CD14-positive monocyte (primary cell): ENCODE results near the gene RARB. TPM values are rescaled to one million over a fixed set of nuclear protein-coding genes. Genes with fewer than 3 reads are reported as not detected.

Experiments
- DNase-seq, 3 donors: peaks; one replicate each; pipeline ENCODE4 v3.0.0-alpha.2; 2011 to 2022
- H2AFZ ChIP-seq: 2 replicates; pipeline ENCODE4 v1.6.0; 2012; ENCODE audit warnings: mild to moderate bottlenecking, low read depth, low read length, inconsistent platforms; ENCODE audit not compliant: insufficient read depth, poor library complexity, severe bottlenecking
- H3K27ac ChIP-seq, 2 donors: 1 replicate in 1 of 2; 2 replicates in 1 of 2; pipeline ENCODE4 v1.5.1; 2012 to 2013; ENCODE audit warnings: low read length in 2 of 2, control low read depth in 1 of 2, inconsistent platforms in 1 of 2, low read depth in 1 of 2, mild to moderate bottlenecking in 1 of 2
- H3K27me3 ChIP-seq, 2 donors: one replicate each; pipeline versions ENCODE4 v1.6.0 to v1.6.1; 2011 to 2013; ENCODE audit warnings: low read length in 2 of 2; ENCODE audit not compliant: control insufficient read depth in 2 of 2, insufficient read depth in 2 of 2
- H3K36me3 ChIP-seq, 2 donors: replicated peaks in 1 of 2; 1 replicate in 1 of 2; 2 replicates in 1 of 2; pipeline versions ENCODE4 v1.5.1 to v1.6.1; 2012 to 2013; ENCODE audit warnings: low read length in 2 of 2, control low read depth in 1 of 2, inconsistent platforms in 1 of 2, mild to moderate bottlenecking in 1 of 2; ENCODE audit not compliant: insufficient read depth in 2 of 2, control insufficient read depth in 1 of 2
- H3K4me1 ChIP-seq, 2 donors: 1 replicate in 1 of 2; 2 replicates in 1 of 2; pipeline versions ENCODE4 v1.5.1 to v1.6.1; 2012 to 2013; ENCODE audit warnings: low read length in 2 of 2, control low read depth in 1 of 2, inconsistent platforms in 1 of 2, mild to moderate bottlenecking in 1 of 2, moderate library complexity in 1 of 2; ENCODE audit not compliant: insufficient read depth in 2 of 2, control insufficient read depth in 1 of 2
- H3K4me2 ChIP-seq: replicated peaks from 2 replicates; pipeline ENCODE3; 2012; ENCODE audit warnings: low read length, moderate library complexity, mild to moderate bottlenecking; ENCODE audit not compliant: poor library complexity, severe bottlenecking; ENCODE audit errors: extremely low read depth
- H3K4me3 ChIP-seq, 3 experiments: fragments of 200-600 bp in 1 of 3; sonication (generic) in 1 of 3; replicated peaks in 1 of 3; 1 replicate in 2 of 3; 2 replicates in 1 of 3; pipeline ENCODE4 v1.5.1; 2011 to 2013; ENCODE audit warnings: low read length in 3 of 3, mild to moderate bottlenecking in 3 of 3, control low read depth in 2 of 3, low read depth in 2 of 3, inconsistent platforms in 1 of 3, moderate library complexity in 1 of 3
- H3K79me2 ChIP-seq: 2 replicates; pipeline ENCODE4 v1.6.0; 2012; ENCODE audit warnings: mild to moderate bottlenecking, control low read depth, inconsistent platforms, low read length, moderate library complexity; ENCODE audit not compliant: insufficient read depth
- H3K9ac ChIP-seq: 2 replicates; pipeline ENCODE4 v1.6.0; 2017; ENCODE audit warnings: low read length, mild to moderate bottlenecking; ENCODE audit not compliant: insufficient read depth, poor library complexity, severe bottlenecking
- H3K9me3 ChIP-seq, 2 donors: replicated peaks in 1 of 2; 1 replicate in 1 of 2; 2 replicates in 1 of 2; pipeline versions ENCODE4 v1.5.1 to v1.6.1; 2012 to 2013; ENCODE audit warnings: low read length in 2 of 2, control low read depth in 1 of 2; ENCODE audit not compliant: control insufficient read depth in 1 of 2, insufficient read depth in 1 of 2
- H4K20me1 ChIP-seq: 2 replicates; pipeline ENCODE4 v1.6.0; 2012; ENCODE audit warnings: mild to moderate bottlenecking, low read length, control low read depth, moderate library complexity; ENCODE audit not compliant: insufficient read depth
- H3K27ac Mint-ChIP-seq, 7 donors: one replicate each; pipeline ENCODE4 v1.8.0; 2020; ENCODE audit warnings: mild to moderate bottlenecking in 7 of 7, mixed read lengths in 7 of 7, moderate library complexity in 6 of 7, inconsistent platforms in 2 of 7
- H3K27me3 Mint-ChIP-seq, 3 donors: one replicate each; pipeline ENCODE4 v1.8.0; 2021 to 2022; ENCODE audit warnings: low read depth in 3 of 3, mild to moderate bottlenecking in 3 of 3, mixed read lengths in 3 of 3, moderate library complexity in 3 of 3, inconsistent platforms in 1 of 3
- H3K36me3 Mint-ChIP-seq, 2 donors: one replicate each; pipeline ENCODE4 v1.8.0; 2020; ENCODE audit warnings: mixed read lengths in 2 of 2, inconsistent platforms in 1 of 2, mild to moderate bottlenecking in 1 of 2
- H3K4me1 Mint-ChIP-seq: one replicate; pipeline ENCODE4 v1.8.0; 2020; ENCODE audit warnings: mild to moderate bottlenecking, mixed read lengths
- H3K4me3 Mint-ChIP-seq, 2 donors: one replicate each; pipeline ENCODE4 v1.8.0; 2020; ENCODE audit warnings: mild to moderate bottlenecking in 2 of 2, mixed read lengths in 2 of 2, moderate library complexity in 1 of 2
- H3K9me3 Mint-ChIP-seq, 7 donors: one replicate each; pipeline ENCODE4 v1.8.0; 2020 to 2022; ENCODE audit warnings: mixed read lengths in 7 of 7, mild to moderate bottlenecking in 6 of 7, moderate library complexity in 6 of 7, inconsistent platforms in 2 of 7
- whole genome bisulfite sequencing: methylation state at CpG from one replicate; pipeline ENCODE4 v1.1.5; 2013; ENCODE audit warnings: missing lambda C conversion rate; ENCODE audit not compliant: insufficient coverage; 5-methylcytosine and 5-hydroxymethylcytosine counted together
- intact Hi-C, 2 donors: fragments of 100-400 bp; cut with micrococcal nuclease; formaldehyde crosslinking; loops; one replicate each; pipeline versions ENCODE4 v1.15.0 to v1.15.1; 2023
- polyA plus RNA-seq, 3 donors: library from polyadenylated mRNA; depleted of rRNA in 1 of 3; unstranded in 2 of 3; stranded (reverse) in 1 of 3; fragments of 300-500 nt in 2 of 3; fragments of >200 nt in 1 of 3; fragmentation: Illumina TruSeq in 2 of 3; gene quantifications; 1 replicate in 2 of 3; 2 replicates in 1 of 3; pipeline ENCODE4 v1.2.3, GENCODE V29; 2012 to 2021
- TF ChIP-seq, protein P1 (sequence below): fragments of 200-600 bp; IDR thresholded peaks from one replicate; pipeline ENCODE4 v1.8.0; 2022; ENCODE audit warnings: antibody characterized with exemption, mild to moderate bottlenecking

RARB gene
- polyA plus RNA-seq, 3 donors, result not detected

GRCh38 chr3:25558121-25558520 is 130.1 kb downstream of the RARB start:
- H4K20me1 ChIP-seq, result no peaks in the 10 kb centered on the region
- no peaks in the 10 kb centered on the region for H3K27me3 ChIP-seq
- H3K9me3 ChIP-seq, result no peaks in the 10 kb centered on the region
- no peak overlapping the region for H2AFZ ChIP-seq
- intact Hi-C loops, result no loop called here
- Mint-ChIP-seq H3K36me3 (no peaks in the 10 kb centered on the region), H3K27ac (no peak overlapping the region), H3K4me1 (no peaks in the 10 kb centered on the region), H3K27me3 (peaks cover 0 to 2% (median 0%) of the 10 kb centered on the region in 3 donors), H3K9me3 (peaks cover 0 to 2% (median 0%) of the 10 kb centered on the region in 7 donors), H3K4me3 (no peak overlapping the region)
- no peak overlapping the region for H3K4me2 ChIP-seq
- H3K9ac ChIP-seq, result no peak overlapping the region
- H3K4me3 ChIP-seq, result no peak overlapping the region
- DNase-seq, result no peak
- 84% methylated on average over 5 of the region's 5 CpGs for WGBS
- H3K36me3 ChIP-seq, result no peaks in the 10 kb centered on the region
- TF ChIP-seq, protein P1, sequence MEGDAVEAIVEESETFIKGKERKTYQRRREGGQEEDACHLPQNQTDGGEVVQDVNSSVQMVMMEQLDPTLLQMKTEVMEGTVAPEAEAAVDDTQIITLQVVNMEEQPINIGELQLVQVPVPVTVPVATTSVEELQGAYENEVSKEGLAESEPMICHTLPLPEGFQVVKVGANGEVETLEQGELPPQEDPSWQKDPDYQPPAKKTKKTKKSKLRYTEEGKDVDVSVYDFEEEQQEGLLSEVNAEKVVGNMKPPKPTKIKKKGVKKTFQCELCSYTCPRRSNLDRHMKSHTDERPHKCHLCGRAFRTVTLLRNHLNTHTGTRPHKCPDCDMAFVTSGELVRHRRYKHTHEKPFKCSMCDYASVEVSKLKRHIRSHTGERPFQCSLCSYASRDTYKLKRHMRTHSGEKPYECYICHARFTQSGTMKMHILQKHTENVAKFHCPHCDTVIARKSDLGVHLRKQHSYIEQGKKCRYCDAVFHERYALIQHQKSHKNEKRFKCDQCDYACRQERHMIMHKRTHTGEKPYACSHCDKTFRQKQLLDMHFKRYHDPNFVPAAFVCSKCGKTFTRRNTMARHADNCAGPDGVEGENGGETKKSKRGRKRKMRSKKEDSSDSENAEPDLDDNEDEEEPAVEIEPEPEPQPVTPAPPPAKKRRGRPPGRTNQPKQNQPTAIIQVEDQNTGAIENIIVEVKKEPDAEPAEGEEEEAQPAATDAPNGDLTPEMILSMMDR, result no peak
- no peaks in the 10 kb centered on the region for H3K4me1 ChIP-seq
- H3K79me2 ChIP-seq, result no peaks in the 10 kb centered on the region
- no peak overlapping the region for H3K27ac ChIP-seq

- Histone ChIP-seq H3K4me1 (no peaks in the 10 kb centered on the region), H3K9ac (no peak overlapping the region), H4K20me1 (no peaks in the 10 kb centered on the region), H3K36me3 (no peaks in the 10 kb centered on the region), H3K79me2 (no peaks in the 10 kb centered on the region), H2AFZ (no peak overlapping the region), H3K4me2 (no peak overlapping the region), H3K4me3 (no peak overlapping the region), H3K27ac (no peak overlapping the region), H3K27me3 (no peaks in the 10 kb centered on the region), H3K9me3 (no peaks in the 10 kb centered on the region)
- Mint-ChIP-seq H3K36me3 (no peaks in the 10 kb centered on the region), H3K27ac (no peak overlapping the region), H3K9me3 (peaks cover 0 to 1% (median 0%) of the 10 kb centered on the region in 7 donors), H3K4me1 (no peaks in the 10 kb centered on the region), H3K27me3 (peaks cover 0 to 2% (median 0%) of the 10 kb centered on the region in 3 donors), H3K4me3 (no peak overlapping the region)
- no peak for DNase-seq
- 84% methylated on average over 5 of the region's 6 CpGs for WGBS
- TF ChIP-seq, protein P1, result no peak
- intact Hi-C loops, result no loop called here
Measured at GRCh38 chr3:25558796-25559195, 130.7 kb downstream of the RARB start.
